Caco-2 (cell line): ENCODE measurements around the gene ETFA. TPM values are rescaled to one million over a fixed set of nuclear protein-coding genes. Genes with fewer than 3 reads are reported as not detected.

Experiments used
- BruUV-seq: library from RNA; stranded (reverse); fragments of 400-500 nt; replicated peaks from 2 replicates; lab custom pipeline; 2021; lab: Mats Ljungman, UMichigan
- CTCF ChIA-PET: fragments of 300-600 bp; sonication (Branson Sonifier 250); formaldehyde crosslinking; loops from one replicate; lab custom pipeline; 2022; ENCODE audit warnings: antibody characterized with exemption; lab: Charles Lee
- POLR2A ChIA-PET: fragments of 300-600 bp; sonication (Branson Sonifier 250); formaldehyde crosslinking; loops from one replicate; lab custom pipeline; 2022; ENCODE audit warnings: antibody characterized with exemption; lab: Charles Lee
- DNase-seq, 2 experiments: peaks; one replicate each; pipeline versions ENCODE4 v3.0.0 to v3.0.0-alpha.2; 2020 to 2022
- H3K27me3 ChIP-seq: replicated peaks from 2 replicates; pipeline ENCODE4 v1.6.0; 2011; ENCODE audit warnings: low read length; ENCODE audit not compliant: control insufficient read depth, insufficient read depth
- H3K36me3 ChIP-seq: 2 replicates; pipeline ENCODE4 v1.5.1; 2011; ENCODE audit warnings: low read length; ENCODE audit not compliant: control insufficient read depth, insufficient read depth
- H3K4me1 ChIP-seq: fragments of 250-450 bp; sonication (Bioruptor Pico); 2 replicates; pipeline ENCODE4 v1.5.1; 2020; ENCODE audit warnings: mild to moderate bottlenecking
- H3K4me3 ChIP-seq: 2 replicates; pipeline ENCODE4 v1.5.1; 2011; ENCODE audit warnings: low read depth, mild to moderate bottlenecking, control low read depth, low read length
- H3K9me3 ChIP-seq: fragments of 250-450 bp; sonication (Bioruptor Pico); 2 replicates; pipeline ENCODE4 v1.5.1; 2020; ENCODE audit warnings: mild to moderate bottlenecking, moderate library complexity
- H3K27ac Mint-ChIP-seq: one replicate; pipeline ENCODE4 v1.8.0; 2022; ENCODE audit warnings: mixed read lengths; ENCODE audit not compliant: unreplicated experiment
- H3K27me3 Mint-ChIP-seq: one replicate; pipeline ENCODE4 v1.8.0; 2022; ENCODE audit warnings: mixed read lengths; ENCODE audit not compliant: insufficient read depth, unreplicated experiment
- H3K36me3 Mint-ChIP-seq: one replicate; pipeline ENCODE4 v1.8.0; 2022; ENCODE audit warnings: mild to moderate bottlenecking, mixed read lengths; ENCODE audit not compliant: insufficient read depth, unreplicated experiment
- H3K4me1 Mint-ChIP-seq: one replicate; pipeline ENCODE4 v1.8.0; 2022; ENCODE audit warnings: low read depth, mixed read lengths; ENCODE audit not compliant: unreplicated experiment
- H3K4me3 Mint-ChIP-seq: one replicate; pipeline ENCODE4 v1.8.0; 2022; ENCODE audit warnings: mild to moderate bottlenecking, moderate library complexity, mixed read lengths; ENCODE audit not compliant: unreplicated experiment
- H3K9me3 Mint-ChIP-seq: one replicate; pipeline ENCODE4 v1.8.0; 2022; ENCODE audit warnings: mixed read lengths; ENCODE audit not compliant: unreplicated experiment
- intact Hi-C: fragments of 100-400 bp; cut with micrococcal nuclease; formaldehyde crosslinking; loops from one replicate; pipeline ENCODE4 v1.10.0; 2022; ENCODE audit not compliant: unreplicated experiment
- total RNA-seq: library from RNA; stranded (reverse); gene quantifications from 2 replicates; pipeline ENCODE4 v1.2.3, GENCODE V29; 2022
- TF ChIP-seq, protein P1 (sequence below), 2 experiments: fragments of 200-600 bp in 1 of 2; IDR thresholded peaks; 1 replicate in 1 of 2; 2 replicates in 1 of 2; pipeline versions ENCODE4 v1.5.1 to v1.8.0; 2011 to 2022; ENCODE audit warnings: antibody characterized with exemption in 1 of 2, control low read depth in 1 of 2, inconsistent platforms in 1 of 2, low read depth in 1 of 2, low read length in 1 of 2, mild to moderate bottlenecking in 1 of 2, moderate library complexity in 1 of 2; ENCODE audit not compliant: insufficient read depth in 1 of 2, severe bottlenecking in 1 of 2, unreplicated experiment in 1 of 2

Gene ETFA
- total RNA-seq, 1 experiment from 2014 or later = 260 TPM

DNA sequence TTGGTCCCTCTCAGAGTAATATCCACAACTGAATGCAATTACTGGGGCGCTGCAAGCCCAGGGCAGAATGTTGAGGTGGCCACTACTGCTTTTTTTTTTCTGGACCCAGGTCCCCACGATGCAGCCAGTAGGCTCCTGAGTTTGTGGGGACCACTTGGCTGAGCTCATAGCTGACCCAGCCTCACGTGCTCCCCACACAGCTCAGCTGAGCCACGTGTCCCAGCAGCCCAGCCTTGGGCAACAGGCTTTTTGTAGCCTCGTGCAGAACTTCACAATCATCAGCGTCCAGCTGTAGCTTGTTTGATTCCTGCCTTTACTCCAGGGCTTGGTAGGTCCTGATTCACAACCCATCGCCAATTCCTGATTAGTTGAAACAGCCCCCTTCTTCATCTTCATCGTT is 117.3 kb downstream of the ETFA start:
- peaks cover 3% of the 10 kb centered on the region for H3K27me3 Mint-ChIP-seq
- Histone ChIP-seq H3K9me3 (no peaks in the 10 kb centered on the region), H3K36me3 (no peaks in the 10 kb centered on the region), H3K4me1 (peaks cover 19% of the 10 kb centered on the region), H3K27me3 (no peaks in the 10 kb centered on the region), H3K4me3 (no peak overlapping the region)
- peaks cover 16% of the 10 kb centered on the region for H3K4me1 Mint-ChIP-seq
- BruUV-seq = no TSS peak
- CTCF ChIA-PET = interaction anchor here (0.5 to 0.7 kb wide), 2 partner anchors 11 to 68 kb away, joined by 3 to 8 read pairs; no protein-coding TSS in a partner anchor
- no peak overlapping the region for H3K4me3 Mint-ChIP-seq
- DNase-seq = no peak
- TF ChIP-seq, protein P1, sequence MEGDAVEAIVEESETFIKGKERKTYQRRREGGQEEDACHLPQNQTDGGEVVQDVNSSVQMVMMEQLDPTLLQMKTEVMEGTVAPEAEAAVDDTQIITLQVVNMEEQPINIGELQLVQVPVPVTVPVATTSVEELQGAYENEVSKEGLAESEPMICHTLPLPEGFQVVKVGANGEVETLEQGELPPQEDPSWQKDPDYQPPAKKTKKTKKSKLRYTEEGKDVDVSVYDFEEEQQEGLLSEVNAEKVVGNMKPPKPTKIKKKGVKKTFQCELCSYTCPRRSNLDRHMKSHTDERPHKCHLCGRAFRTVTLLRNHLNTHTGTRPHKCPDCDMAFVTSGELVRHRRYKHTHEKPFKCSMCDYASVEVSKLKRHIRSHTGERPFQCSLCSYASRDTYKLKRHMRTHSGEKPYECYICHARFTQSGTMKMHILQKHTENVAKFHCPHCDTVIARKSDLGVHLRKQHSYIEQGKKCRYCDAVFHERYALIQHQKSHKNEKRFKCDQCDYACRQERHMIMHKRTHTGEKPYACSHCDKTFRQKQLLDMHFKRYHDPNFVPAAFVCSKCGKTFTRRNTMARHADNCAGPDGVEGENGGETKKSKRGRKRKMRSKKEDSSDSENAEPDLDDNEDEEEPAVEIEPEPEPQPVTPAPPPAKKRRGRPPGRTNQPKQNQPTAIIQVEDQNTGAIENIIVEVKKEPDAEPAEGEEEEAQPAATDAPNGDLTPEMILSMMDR (IDR thresholded peaks at IDR 0.05; ENCODE audit: insufficient read depth in 1 of 2, low read depth in 1 of 2, low read length in 1 of 2, severe bottlenecking in 1 of 2, unreplicated experiment in 1 of 2) = no peak
- H3K27ac Mint-ChIP-seq = no peak overlapping the region
- no peaks in the 10 kb centered on the region for H3K9me3 Mint-ChIP-seq
- peaks cover 13% of the 10 kb centered on the region for H3K36me3 Mint-ChIP-seq
- intact Hi-C loops = no loop called here
- POLR2A ChIA-PET = interaction anchor here (0.5 kb wide), 1 partner anchor 671 kb away, joined by 4 read pairs; no protein-coding TSS in a partner anchor

DNA sequence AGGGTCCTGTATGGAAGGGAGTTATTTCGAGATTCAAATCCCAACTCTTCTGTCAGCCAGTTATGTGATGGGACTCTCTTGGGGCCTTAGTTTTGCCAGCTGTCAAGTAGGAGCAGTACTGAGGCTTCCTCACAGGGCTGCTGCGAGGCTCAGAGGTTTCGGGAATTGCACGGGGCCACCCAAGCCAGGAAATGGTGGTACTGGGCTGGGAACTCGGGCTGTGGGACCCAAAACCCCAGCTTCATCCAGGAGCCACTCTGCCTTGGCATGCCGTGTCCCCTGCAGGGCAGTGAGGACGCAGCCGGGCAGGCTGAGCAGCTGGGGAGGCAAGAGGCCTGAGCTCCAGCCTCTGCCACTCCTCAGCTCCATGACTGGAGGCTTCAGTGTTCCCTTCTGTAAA is 118.6 kb downstream of the ETFA start:
- Mint-ChIP-seq H3K36me3 (peaks cover 13% of the 10 kb centered on the region), H3K27ac (no peak overlapping the region), H3K27me3 (peaks cover 3% of the 10 kb centered on the region), H3K4me1 (peaks cover 16% of the 10 kb centered on the region), H3K9me3 (no peaks in the 10 kb centered on the region), H3K4me3 (no peak overlapping the region)
- TF ChIP-seq, protein P1 (IDR thresholded peaks at IDR 0.05; ENCODE audit: insufficient read depth in 1 of 2, low read depth in 1 of 2, low read length in 1 of 2, severe bottlenecking in 1 of 2, unreplicated experiment in 1 of 2) = no peak
- ChIA-PET POLR2A (no interaction called here), CTCF (no interaction called here)
- Histone ChIP-seq H3K27me3 (no peaks in the 10 kb centered on the region), H3K36me3 (no peaks in the 10 kb centered on the region), H3K4me1 (peaks cover 19% of the 10 kb centered on the region), H3K4me3 (no peak overlapping the region), H3K9me3 (no peaks in the 10 kb centered on the region)
- BruUV-seq = no TSS peak
- DNase-seq = no peak
- intact Hi-C loops = no loop called here

DNA sequence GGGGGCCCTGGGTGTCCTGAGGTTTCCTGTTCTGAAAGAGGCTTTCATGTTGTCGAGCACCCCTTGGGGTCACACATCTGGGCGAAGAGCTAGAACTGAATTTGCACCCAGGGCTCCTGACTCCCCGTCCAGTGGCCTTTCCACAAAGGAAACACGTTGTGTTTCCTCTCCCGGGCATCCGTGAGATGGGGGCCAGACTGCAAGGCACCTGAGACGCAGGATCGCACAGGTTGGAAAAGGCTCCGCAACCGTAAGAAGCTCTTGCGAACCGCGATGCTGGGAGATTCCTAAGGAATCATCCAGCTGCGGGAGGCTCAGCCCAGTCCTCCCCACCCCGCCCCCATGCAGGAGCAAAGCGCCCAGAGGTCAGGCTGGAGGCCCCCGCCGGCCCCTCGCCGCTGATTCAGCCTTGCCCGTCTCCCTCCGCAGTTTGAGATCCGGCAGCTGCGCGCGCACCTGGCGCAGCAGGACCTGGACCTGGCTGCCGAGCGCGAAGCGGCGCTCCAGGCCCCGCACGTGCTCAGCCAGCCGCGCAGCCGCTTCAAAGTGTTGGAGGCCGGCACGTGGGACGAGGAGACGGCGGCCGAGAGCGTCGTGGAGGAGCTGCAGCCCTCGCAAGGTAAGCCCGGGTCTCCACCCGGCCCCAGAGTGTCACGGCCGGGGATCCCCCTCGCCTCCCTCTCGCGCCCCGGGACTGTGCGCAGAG is 119.6 kb downstream of the ETFA start:
- CTCF ChIA-PET = interaction anchor here (0.6 to 1.1 kb wide), 2 partner anchors 142 to 381 kb away, joined by 3 to 5 read pairs; no protein-coding TSS in a partner anchor

More for the DNA sequence above, 119.6 kb downstream of the ETFA start:
- H3K9me3 ChIP-seq = no peaks in the 10 kb centered on the region
- DNase-seq = no peak
- TF ChIP-seq, protein P1 (IDR thresholded peaks at IDR 0.05; ENCODE audit: insufficient read depth in 1 of 2, low read depth in 1 of 2, low read length in 1 of 2, severe bottlenecking in 1 of 2, unreplicated experiment in 1 of 2) = no peak
- intact Hi-C loops = loop anchor here (1.0 to 2.0 kb wide), 3 partner anchors 94 to 675 kb away; partner anchors contain the start of gene ISL2
- POLR2A ChIA-PET = interaction anchor here (0.6 kb wide), 1 partner anchor 262 kb away, joined by 3 read pairs; no protein-coding TSS in a partner anchor
- H3K4me1 Mint-ChIP-seq = peaks cover 16% of the 10 kb centered on the region
- H3K27me3 ChIP-seq = no peaks in the 10 kb centered on the region
- no peak overlapping the region for H3K27ac Mint-ChIP-seq
- no peak overlapping the region for H3K4me3 ChIP-seq
- no peaks in the 10 kb centered on the region for H3K36me3 ChIP-seq
- no TSS peak for BruUV-seq
- H3K4me3 Mint-ChIP-seq = no peak overlapping the region
- peaks cover 13% of the 10 kb centered on the region for H3K36me3 Mint-ChIP-seq
- peaks cover 15% of the 10 kb centered on the region for H3K4me1 ChIP-seq
- peaks cover 3% of the 10 kb centered on the region for H3K27me3 Mint-ChIP-seq
- no peaks in the 10 kb centered on the region for H3K9me3 Mint-ChIP-seq
